PFSK-1 (cell line): Measurements from ENCODE around the gene CCL23.

Source experiments
- POLR2AphosphoS5 ChIP-seq: IDR thresholded peaks from 2 replicates; pipeline ENCODE4 v1.6.1; 2012; ENCODE audit warnings: low read depth, mild to moderate bottlenecking, control low read depth, low read length, moderate library complexity
- TAF1 ChIP-seq: IDR thresholded peaks from 2 replicates; pipeline ENCODE4 v1.6.1; 2012; ENCODE audit warnings: low read length, control low read depth, borderline replicate concordance; ENCODE audit not compliant: insufficient read depth

DNA sequence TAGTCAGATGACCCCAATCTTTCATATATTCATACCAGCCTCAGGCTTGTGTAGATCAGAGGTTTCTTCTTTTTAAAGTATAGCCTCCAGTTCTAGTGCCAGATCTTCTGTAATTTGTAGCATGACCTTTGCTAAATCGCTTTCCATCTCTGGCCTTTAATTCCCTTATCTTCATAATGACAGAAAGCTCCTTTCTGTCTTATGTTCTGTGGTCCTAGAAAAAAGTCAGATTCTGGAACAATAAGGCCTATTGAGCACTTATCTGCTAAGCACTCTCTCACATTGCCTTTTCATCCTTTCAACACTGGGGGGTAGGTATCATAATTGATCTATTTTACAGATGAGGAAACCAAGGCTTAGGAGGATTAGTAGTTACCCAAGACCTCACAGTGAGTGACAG lies 45.7 kb downstream of the CCL23 start:
- TF ChIP-seq POLR2AphosphoS5 (no peak), TAF1 (no peak)
